ENCODE measurements around the gene PDE4B. TPM values are rescaled to one million over a fixed set of nuclear protein-coding genes. Genes with fewer than 3 reads are reported as not detected.
A peak's percentile ranks its signal among the peaks of the same experiment; 100 is the strongest.

PDE4B gene
- total RNA-seq, 1 donor from 2014 or later: 29.0 TPM

DNA sequence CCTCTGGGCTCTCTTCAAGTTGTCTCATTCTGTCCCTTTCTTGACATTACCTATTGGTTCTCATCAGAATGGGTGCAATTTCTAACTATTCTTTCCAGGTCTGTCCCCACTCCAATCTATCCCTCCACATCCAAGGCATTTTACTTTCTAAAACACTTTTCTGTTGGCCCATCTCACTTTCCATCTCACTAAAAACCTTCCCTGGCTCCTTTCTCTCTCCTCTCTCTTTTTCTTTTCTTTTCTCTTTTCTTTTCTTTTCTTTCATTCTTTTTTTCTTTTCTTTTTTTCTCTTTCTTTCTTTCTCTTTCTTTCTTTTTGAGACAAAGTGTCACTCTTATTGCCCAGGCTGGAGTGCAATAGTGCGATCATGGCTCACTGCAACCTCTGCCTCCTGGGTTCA, 462.1 kb downstream of the PDE4B start:
- H3K9me3 ChIP-seq: no peaks in the 10 kb centered on the region
- TF ChIP-seq POLR2A (IDR thresholded peaks at IDR 0.05): no peak
- TF ChIP-seq, protein P1, sequence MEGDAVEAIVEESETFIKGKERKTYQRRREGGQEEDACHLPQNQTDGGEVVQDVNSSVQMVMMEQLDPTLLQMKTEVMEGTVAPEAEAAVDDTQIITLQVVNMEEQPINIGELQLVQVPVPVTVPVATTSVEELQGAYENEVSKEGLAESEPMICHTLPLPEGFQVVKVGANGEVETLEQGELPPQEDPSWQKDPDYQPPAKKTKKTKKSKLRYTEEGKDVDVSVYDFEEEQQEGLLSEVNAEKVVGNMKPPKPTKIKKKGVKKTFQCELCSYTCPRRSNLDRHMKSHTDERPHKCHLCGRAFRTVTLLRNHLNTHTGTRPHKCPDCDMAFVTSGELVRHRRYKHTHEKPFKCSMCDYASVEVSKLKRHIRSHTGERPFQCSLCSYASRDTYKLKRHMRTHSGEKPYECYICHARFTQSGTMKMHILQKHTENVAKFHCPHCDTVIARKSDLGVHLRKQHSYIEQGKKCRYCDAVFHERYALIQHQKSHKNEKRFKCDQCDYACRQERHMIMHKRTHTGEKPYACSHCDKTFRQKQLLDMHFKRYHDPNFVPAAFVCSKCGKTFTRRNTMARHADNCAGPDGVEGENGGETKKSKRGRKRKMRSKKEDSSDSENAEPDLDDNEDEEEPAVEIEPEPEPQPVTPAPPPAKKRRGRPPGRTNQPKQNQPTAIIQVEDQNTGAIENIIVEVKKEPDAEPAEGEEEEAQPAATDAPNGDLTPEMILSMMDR (IDR thresholded peaks at IDR 0.05): no peak
- H3K4me3 ChIP-seq: no peak overlapping the region
- no peaks in the 10 kb centered on the region for H3K4me1 ChIP-seq
- H3K36me3 ChIP-seq: no peaks in the 10 kb centered on the region
- H3K27ac ChIP-seq: no peak overlapping the region
- no peak for DNase-seq (ENCODE audit: extremely low spot score in 2 of 2)
- no peaks in the 10 kb centered on the region for H3K27me3 ChIP-seq
- intact Hi-C loops (cut with DNase I): loop anchor here (10.0 kb wide), 1 partner anchor 470 kb away; no protein-coding TSS in a partner anchor

DNA sequence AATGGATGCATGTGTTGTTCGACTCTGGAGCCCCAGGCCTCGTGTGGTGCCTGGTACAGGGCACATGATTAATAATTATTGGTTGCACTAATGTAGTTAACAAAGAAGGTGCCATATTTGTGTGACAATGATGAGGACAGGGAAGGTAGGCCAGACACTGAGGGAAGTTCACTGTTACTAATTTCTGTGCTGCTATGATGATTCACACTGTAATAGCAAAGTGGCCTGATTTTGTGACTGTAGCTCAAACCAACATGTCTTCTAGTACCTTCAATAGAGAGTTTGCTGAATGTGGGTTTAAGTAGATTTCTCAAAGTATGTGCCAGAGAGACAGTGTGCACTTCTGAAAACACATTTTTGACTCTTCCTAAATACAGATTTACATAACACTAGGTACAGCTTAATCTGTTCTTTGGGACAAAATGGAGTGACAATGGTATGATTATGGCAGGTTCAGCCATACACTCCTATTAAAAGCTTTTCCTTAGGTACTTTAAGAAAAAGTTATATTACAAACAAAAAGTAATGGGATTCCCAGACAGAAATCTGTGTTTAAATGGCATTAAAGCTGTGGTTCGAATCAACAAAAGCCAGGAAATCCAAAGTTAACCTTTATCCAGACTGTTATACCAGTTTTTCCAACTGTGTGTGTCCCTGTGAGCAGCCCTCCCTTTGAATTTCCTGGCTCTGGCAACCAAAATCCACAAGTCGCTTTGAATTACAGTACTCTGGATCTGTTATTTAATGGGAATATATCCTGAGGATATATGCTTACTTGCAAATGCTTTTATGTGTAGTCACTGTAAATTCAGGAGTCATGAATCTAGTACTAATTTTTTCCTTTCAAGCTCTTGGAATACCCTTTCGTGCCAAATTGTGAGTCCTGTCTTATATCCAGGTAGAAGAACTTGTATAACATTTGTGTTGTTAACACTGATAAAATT, 464.2 kb downstream of the PDE4B start:
- no peaks in the 10 kb centered on the region for H3K27me3 ChIP-seq

DNA sequence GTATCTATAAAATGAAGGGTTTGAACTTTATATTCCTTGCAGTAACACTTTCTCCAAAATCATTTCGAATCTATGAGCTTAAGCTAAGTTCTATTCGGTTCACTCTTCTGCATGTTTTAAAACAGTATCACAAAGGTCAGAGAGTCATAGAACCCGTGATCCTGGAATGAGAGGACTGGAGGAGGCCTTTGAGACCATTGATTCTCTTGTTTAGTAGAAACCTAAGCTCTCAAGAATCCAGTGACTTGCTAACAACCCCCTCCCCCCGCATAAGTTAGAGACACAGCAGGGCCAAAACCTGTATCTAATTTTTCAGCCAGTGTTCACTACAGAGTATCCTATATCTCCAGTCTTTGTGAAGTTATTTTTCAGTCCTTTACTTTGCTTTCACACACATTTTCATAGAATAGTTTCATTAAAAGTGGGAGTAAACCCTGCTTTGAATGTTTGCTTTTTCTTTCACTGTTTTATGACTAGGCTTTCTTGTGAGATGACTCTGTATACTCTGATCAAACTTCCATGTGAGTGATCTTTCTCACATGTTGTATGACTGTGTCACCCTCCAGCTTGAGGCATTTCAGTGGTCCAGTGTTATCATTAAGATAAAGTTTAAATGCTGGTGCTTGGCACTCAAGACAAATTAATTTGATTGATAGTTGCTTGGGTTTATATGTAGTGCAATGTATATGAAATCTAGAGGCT, 465.9 kb downstream of the PDE4B start:
- TF ChIP-seq, protein P1 (IDR thresholded peaks at IDR 0.05): no peak
- no peak for TF ChIP-seq POLR2A (IDR thresholded peaks at IDR 0.05)
- no peak for TF ChIP-seq POLR2AphosphoS5 (IDR thresholded peaks at IDR 0.05; ENCODE audit: insufficient read depth in 1 of 2, low read depth in 1 of 2)
- H3K27me3 ChIP-seq: no peaks in the 10 kb centered on the region
- H3K4me3 ChIP-seq: no peak overlapping the region
- H3K9me3 ChIP-seq: no peaks in the 10 kb centered on the region
- H3K4me1 ChIP-seq: peaks cover 11% of the 10 kb centered on the region
- DNase-seq (ENCODE audit: extremely low spot score in 2 of 2): no peak
- intact Hi-C loops (cut with DNase I): loop anchor here (10.0 kb wide), 1 partner anchor 466 kb away; no protein-coding TSS in a partner anchor
- no peaks in the 10 kb centered on the region for H3K36me3 ChIP-seq
- peak overlapping the region; percentile 48 for H3K27ac ChIP-seq

More for the DNA sequence above, 464.2 kb downstream of the PDE4B start:
- no peaks in the 10 kb centered on the region for H3K9me3 ChIP-seq
- peaks cover 8% of the 10 kb centered on the region for H3K4me1 ChIP-seq
- TF ChIP-seq POLR2A (IDR thresholded peaks at IDR 0.05): no peak
- TF ChIP-seq POLR2AphosphoS5 (IDR thresholded peaks at IDR 0.05; ENCODE audit: insufficient read depth in 1 of 2, low read depth in 1 of 2): no peak
- H3K27ac ChIP-seq: no peak overlapping the region
- intact Hi-C loops (cut with DNase I): loop anchor here (10.0 kb wide), 1 partner anchor 468 kb away; no protein-coding TSS in a partner anchor
- H3K36me3 ChIP-seq: no peaks in the 10 kb centered on the region
- DNase-seq (ENCODE audit: extremely low spot score in 2 of 2): no peak
- no peak overlapping the region for H3K4me3 ChIP-seq

DNA sequence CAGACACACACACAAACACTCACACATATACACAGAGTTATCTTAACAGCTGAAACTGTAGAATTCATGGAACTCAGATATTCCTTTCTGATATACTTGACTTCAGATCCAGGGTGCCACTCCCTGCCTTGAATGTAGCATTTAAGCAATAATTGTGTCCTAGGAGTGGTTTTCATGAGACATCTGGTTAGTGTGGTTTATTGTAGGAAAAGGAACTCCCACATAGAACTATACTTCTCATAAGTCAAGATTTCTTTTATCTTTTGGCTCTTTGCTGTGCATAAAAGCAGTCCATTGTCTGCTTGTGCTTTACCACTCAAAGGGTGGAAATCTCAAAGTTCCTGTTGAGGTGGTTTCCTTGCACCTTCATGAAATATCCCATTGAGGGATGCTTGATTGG, 468.7 kb downstream of the PDE4B start:
- Histone ChIP-seq H3K36me3 (no peaks in the 10 kb centered on the region), H3K4me3 (no peak overlapping the region), H3K27me3 (no peaks in the 10 kb centered on the region), H3K9me3 (no peaks in the 10 kb centered on the region), H3K4me1 (peaks cover 11% of the 10 kb centered on the region), H3K27ac (no peak overlapping the region)
- no peak for DNase-seq (ENCODE audit: extremely low spot score in 2 of 2)
- intact Hi-C loops (cut with DNase I): no loop called here
- TF ChIP-seq, protein P1 (IDR thresholded peaks at IDR 0.05): no peak
- TF ChIP-seq POLR2AphosphoS5 (IDR thresholded peaks at IDR 0.05; ENCODE audit: insufficient read depth in 1 of 2, low read depth in 1 of 2) (no peak), POLR2A (IDR thresholded peaks at IDR 0.05) (no peak)

DNA sequence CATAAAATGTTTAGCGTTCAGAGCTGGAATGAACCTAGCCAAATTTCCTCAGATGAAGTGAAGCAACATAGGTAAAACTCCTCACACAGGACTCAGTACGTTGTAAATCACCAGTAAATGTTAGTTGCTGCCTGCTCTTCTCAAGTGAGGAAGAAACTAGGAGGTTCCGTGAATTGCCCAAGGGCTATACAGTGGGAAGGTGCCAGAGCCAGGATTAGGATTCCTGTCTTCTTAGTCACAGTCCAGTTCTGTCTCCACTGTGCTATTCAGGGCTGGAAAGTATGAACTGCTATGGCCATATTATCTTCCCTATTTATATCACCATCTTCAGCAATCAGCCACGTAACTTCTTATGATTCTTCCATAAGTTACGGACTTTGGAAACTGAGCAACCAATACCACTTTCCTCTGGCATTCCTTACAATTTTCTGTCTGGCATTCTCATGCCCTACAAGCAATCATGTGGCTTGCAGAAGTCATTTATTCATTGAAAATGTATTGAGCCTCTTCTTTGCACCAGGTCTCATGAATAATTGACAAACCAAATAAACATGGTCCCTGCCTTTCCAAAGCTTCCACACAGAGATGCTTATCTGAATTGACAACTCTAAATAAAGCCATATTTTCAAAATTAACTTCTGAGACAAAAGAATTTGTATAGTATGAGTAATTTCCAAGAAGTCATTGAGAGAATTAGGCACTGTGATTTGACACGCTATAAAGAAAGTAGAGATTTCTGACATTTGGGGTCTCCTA, 469.7 kb downstream of the PDE4B start:
- Histone ChIP-seq H3K36me3 (no peaks in the 10 kb centered on the region), H3K27me3 (no peaks in the 10 kb centered on the region), H3K9me3 (no peaks in the 10 kb centered on the region), H3K4me3 (no peak overlapping the region), H3K4me1 (peaks cover 11% of the 10 kb centered on the region), H3K27ac (no peak overlapping the region)
- intact Hi-C loops (cut with DNase I): no loop called here
- no peak for DNase-seq (ENCODE audit: extremely low spot score in 2 of 2)
- TF ChIP-seq, protein P1 (IDR thresholded peaks at IDR 0.05): no peak
- TF ChIP-seq POLR2AphosphoS5 (IDR thresholded peaks at IDR 0.05; ENCODE audit: insufficient read depth in 1 of 2, low read depth in 1 of 2): peak in 1 of 2 donors; percentile 43

All from vagina (tissue), 2 donors.